ENCODE measurements around the gene NR3C2.
A peak's percentile ranks its signal among the peaks of the same experiment; 100 is the strongest.

The NR3C2 gene

GRCh38 chr4:148441986-148442831 lies at the start of gene NR3C2:
TSS of gene NR3C2 (minus strand) at chr4:148442414.
- DNase-seq, result peak; percentile 95 to 96

DNA sequence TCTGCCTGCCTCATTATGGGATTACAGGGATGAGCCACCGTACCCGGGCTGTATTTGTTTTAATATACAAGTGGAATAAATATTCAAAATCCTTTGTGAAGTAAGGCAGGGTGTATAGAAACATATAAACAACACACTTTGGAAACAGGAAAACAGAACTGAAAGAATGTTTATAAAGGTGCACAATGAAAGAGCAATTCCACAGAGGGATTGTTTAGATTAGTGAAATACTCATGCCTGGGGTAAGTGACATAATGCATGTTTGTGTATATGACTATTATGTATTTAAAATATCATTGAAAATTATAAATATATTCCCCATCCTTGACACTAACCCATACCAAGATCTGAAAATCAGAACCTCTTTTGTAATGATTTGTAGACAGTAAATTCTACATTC lies 45.0 kb upstream of the NR3C2 start:
- no peak for DNase-seq

DNA sequence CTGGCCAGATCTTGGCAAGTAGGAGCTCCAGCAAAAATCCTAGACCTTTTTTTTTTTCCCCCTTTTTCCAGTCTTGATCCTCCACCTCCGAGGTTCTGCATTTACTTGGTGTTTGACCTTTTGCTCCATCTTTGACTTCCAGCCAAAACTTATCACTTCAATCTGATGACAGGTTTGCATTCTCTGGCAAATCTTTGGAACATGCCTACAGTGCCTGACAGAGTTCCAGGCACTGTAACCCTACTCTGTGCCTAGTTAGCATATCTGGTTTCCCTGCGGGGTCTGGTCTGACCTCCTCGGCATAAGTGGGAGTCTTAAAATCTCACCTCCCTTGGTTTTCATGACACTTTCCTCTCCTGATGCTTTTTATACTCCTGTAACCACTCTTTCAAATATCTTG lies 39.4 kb upstream of the NR3C2 start:
- no peak for DNase-seq

- DNase-seq, result no peak
Observed at GRCh38 chr4:148477276-148477675, 35.1 kb upstream of the NR3C2 start.

- DNase-seq, result no peak
Observed at GRCh38 chr4:148469938-148470337, 27.7 kb upstream of the NR3C2 start.

- DNase-seq, result no peak
Observed at GRCh38 chr4:148454835-148455234, 12.6 kb upstream of the NR3C2 start.

- no peak for DNase-seq
Observed at GRCh38 chr4:148453833-148454232, 11.6 kb upstream of the NR3C2 start.

- no peak for DNase-seq
Observed at GRCh38 chr4:148452970-148453369, 10.8 kb upstream of the NR3C2 start.

GRCh38 chr4:148449921-148450320 lies 7.7 kb upstream of the NR3C2 start:
- DNase-seq, result no peak

DNA sequence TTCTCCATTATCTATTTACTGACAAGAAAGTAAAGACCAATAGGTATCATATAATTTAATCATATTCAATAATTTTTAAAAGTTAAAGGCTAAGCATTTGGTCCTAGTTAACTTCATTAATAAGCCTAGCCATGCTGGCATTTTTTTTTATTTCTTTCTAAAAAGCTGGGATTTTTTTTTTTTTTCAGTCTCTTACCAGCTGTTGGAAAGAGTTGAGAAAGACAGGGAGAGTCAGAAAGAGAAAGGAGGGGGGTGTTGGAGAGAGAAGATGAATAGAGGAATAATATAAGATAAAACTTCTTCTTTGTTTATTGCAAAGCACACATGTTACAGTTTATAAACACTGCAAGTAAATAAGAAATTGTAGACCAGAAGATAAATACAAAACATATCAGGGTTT lies 5.9 kb upstream of the NR3C2 start:
- no peak for DNase-seq

DNA sequence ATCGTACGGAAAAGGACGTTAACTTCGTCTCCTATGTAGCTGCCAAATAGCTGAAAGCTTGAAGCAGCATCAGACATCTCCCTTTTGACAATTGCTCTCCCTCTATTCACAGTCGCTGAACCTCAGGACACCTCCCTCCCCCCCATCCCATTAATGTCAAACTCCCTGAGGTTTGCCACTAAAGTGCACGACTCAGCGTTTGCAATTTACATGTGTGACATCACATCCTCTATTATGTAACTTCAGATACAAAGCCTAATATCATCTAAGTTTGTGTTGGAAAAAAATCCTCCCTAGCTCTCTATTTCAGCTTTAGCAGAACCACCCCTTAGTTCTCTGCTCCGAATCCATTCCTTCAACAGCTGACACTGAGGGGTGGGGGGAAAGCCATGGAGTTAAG lies 5.5 kb upstream of the NR3C2 start:
- no peak for DNase-seq

DNA sequence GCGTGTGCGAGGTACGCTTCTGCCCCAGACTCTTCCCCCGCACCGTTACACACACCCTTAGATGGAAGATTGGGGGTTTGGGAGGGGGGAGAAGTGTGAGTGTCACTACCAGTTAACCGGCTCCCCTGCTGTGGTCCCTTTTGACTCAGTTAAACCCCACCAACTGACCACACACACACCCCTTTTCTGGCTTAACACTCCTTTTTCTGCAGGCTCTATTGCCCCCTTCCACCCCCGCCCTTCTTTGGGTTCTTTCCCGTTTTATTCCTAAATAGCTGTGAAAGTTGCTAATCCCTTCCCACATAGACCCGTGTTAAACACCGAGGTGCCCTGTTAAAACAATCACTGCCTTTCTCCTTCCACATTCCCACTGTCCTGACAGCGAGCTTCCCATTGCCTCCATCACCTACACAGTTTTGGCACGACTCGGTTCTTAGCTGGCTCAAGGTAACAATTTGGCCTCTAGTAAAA lies 3.7 kb upstream of the NR3C2 start:
- no peak for DNase-seq

- peak; percentile 59 to 74 for DNase-seq
Observed at GRCh38 chr4:148445071-148445859, 3.1 kb upstream of the NR3C2 start.

GRCh38 chr4:148444296-148445070 lies 2.3 kb upstream of the NR3C2 start:
- DNase-seq, result peak in 1 of 2 experiments; percentile 66

GRCh38 chr4:148443512-148444295 lies 1.5 kb upstream of the NR3C2 start:
- peak; percentile 58 to 68 for DNase-seq

- no peak for DNase-seq
Observed at GRCh38 chr4:148442832-148443511, 758 bp upstream of the NR3C2 start.

DNA sequence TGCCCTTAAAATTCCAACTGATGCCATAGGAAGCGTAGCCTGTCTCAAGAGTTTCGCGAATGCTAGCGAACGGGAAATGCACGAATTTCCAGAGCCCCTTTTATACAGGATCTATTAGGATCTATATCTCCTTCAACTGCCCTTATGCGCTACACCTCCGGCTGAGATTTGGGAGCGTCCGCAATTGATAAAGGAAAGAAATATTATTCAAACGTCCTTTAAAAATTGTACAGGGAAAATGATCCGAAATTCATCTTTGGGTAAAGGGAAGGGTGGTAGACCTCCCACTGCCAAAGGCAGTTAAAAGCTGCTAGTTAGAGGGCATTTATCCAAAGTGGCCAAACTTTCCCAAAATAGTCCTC lies 609 bp downstream of the NR3C2 start:
- no peak for DNase-seq

DNA sequence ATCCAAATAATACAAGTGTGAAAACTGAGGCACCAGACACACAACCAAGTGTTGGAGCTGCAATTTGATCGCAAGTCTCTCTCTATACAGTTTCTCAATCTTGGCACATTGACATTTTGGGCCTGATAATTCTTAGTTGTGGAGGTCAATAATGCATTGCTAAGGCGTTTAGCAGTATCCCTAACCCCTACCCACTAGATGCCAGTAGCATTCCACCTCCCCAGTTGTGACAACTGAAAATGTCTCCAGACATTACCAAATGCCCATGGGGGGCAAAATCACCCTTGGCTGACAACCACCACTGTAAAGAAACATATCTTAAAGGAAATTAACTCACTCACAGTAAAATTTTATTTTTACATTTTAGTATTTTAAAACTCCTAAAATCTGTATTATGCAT lies 4.2 kb downstream of the NR3C2 start:
- no peak for DNase-seq

- no peak for DNase-seq
Observed at GRCh38 chr4:148437439-148437838, 4.8 kb downstream of the NR3C2 start.

DNA sequence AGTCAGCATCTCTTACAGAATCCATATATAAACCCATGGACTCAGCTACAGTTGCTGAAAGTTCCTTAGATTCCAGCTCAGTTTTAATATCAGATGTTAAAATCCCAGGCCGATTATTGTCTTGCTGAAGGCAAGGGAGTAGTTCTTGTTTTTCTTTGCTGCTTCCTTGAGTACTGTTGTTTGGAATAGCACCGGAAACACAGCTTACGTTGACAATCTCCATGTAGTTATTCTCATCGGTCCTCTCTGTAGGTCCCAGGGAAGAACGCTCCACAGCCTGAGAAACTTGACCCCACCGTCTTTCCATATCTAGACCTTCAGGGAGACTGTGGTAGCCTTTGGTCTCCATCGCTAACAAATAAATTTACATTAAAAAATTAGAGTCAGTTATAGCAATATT lies 5.7 kb downstream of the NR3C2 start:
- no peak for DNase-seq

DNA sequence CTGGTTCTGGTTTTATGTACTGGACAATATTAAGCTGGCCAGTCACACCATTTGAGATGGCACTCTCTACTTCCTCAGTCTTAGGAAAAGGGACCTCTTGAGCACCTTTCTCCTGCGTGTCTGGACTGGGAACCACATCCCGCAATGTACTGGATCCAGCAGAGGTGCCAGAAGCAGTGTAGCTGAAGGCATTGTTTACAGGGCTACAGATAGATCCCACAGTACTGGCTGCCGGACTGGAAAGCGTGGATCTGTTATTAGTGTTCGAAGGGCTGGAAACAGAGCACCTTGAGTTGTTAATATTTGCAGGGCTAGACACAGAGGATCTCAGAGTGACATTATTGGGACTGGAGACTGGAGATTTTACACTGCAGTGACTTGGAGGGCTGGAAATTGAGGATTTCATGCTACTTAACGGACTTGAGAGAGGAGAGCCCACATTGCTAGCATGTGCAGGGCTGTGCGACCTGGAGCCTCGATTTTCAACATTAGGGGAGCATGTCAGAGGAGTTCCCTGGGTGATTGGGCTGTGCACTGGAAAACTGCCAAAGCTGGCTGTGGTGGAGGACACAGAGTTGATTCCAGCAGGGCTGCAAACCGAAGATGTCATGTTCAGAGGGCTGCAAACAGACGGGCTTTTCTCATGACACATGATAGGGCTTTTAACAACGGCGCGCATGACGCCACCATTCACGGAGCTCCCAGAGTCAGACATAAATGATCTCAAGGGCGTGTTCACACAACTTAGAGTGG lies 6.4 kb downstream of the NR3C2 start:
- no peak for DNase-seq
